HCT116 (cell line): ENCODE data around the gene CSNK1G2. TPM values are rescaled to one million over a fixed set of nuclear protein-coding genes. Genes with fewer than 3 reads are reported as not detected.

Experiments used
- ATAC-seq: fragments of 200-7000 bp; cut with Tn5 transposase; 2 replicates; pipeline ENCODE4 v1.9.1; 2020; ENCODE audit warnings: mild to moderate bottlenecking, moderate library complexity
- BruUV-seq: library from RNA; stranded (reverse); fragments of 400-500 nt; replicated peaks from 2 replicates; lab custom pipeline; 2021; lab: Mats Ljungman, UMichigan
- CTCF ChIA-PET: fragments of 300-600 bp; sonication (Branson Sonifier 250); formaldehyde crosslinking; loops from one replicate; lab custom pipeline; 2021; ENCODE audit warnings: antibody characterized with exemption; lab: Charles Lee
- POLR2A ChIA-PET: fragments of 300-600, 350-600 bp; sonication (Branson Sonifier 250); formaldehyde crosslinking; loops from one replicate; lab custom pipeline; 2021; ENCODE audit warnings: antibody characterized with exemption; lab: Charles Lee
- RAD21 ChIA-PET, 2 experiments: fragments of 300-600 bp; sonication (Branson Sonifier 250); formaldehyde crosslinking; loops; one replicate each; lab custom pipeline; 2023; ENCODE audit warnings: low total read pairs in 2 of 2; ENCODE audit not compliant: uncharacterized antibody in 2 of 2, unreplicated experiment in 2 of 2, low non-redundant PET in 1 of 2; lab: Charles Lee
- DNase-seq: peaks from one replicate; pipeline ENCODE4 v3.0.0-alpha.2; 2010; ENCODE audit warnings: low read depth, low spot score
- H2AFZ ChIP-seq: fragments of 200-600 bp; shearing (Covaris generic), sonication (generic); 2 replicates; pipeline ENCODE4 v1.6.1; 2017; ENCODE audit warnings: low read depth, mixed run types, mixed read lengths, antibody characterized with exemption, low read length; ENCODE audit not compliant: poor library complexity, severe bottlenecking
- H3K27ac ChIP-seq: 2 replicates; pipeline ENCODE4 v1.5.1; 2012; ENCODE audit warnings: low read depth, low read length
- H3K27me3 ChIP-seq: fragments of 200-600 bp; sonication (generic); 2 replicates; pipeline ENCODE4 v1.6.1; 2016; ENCODE audit warnings: mixed run types, low read length, mixed read lengths; ENCODE audit not compliant: insufficient read depth
- H3K36me3 ChIP-seq, 2 experiments: fragments of 200-500 bp in 1 of 2; fragments of 200-600 bp in 1 of 2; sonication (Bioruptor generic) in 1 of 2; sonication (generic) in 1 of 2; 2 replicates each; pipeline versions ENCODE4 v1.5.1 to v1.6.1; 2014 to 2016; ENCODE audit warnings: low read length in 2 of 2, inconsistent platforms in 1 of 2, mixed read lengths in 1 of 2, mixed run types in 1 of 2; ENCODE audit not compliant: insufficient read depth in 2 of 2, control insufficient read depth in 1 of 2
- H3K4me1 ChIP-seq, 2 experiments: fragments of 200-600 bp in 1 of 2; sonication (generic) in 1 of 2; 2 replicates each; pipeline versions ENCODE4 v1.5.1 to v1.6.1; 2012 to 2017; ENCODE audit warnings: low read length in 2 of 2, inconsistent platforms in 1 of 2, mild to moderate bottlenecking in 1 of 2, mixed read lengths in 1 of 2, mixed run types in 1 of 2, moderate library complexity in 1 of 2; ENCODE audit not compliant: insufficient read depth in 2 of 2, control insufficient read depth in 1 of 2
- H3K4me2 ChIP-seq: fragments of 200-600 bp; sonication (generic); 2 replicates; pipeline ENCODE4 v1.6.1; 2017; ENCODE audit warnings: mixed run types, low read length, mixed read lengths
- H3K4me3 ChIP-seq, 2 experiments: fragments of 200-600 bp in 1 of 2; sonication (generic) in 1 of 2; replicated peaks in 1 of 2; 2 replicates each; pipeline ENCODE4 v1.5.1; 2011 to 2016; ENCODE audit warnings: low read length in 2 of 2, control low read depth in 1 of 2, low read depth in 1 of 2, mild to moderate bottlenecking in 1 of 2, mixed read lengths in 1 of 2, mixed run types in 1 of 2
- H3K79me2 ChIP-seq: fragments of 200-600 bp; sonication (generic); 2 replicates; pipeline ENCODE4 v1.6.1; 2017; ENCODE audit warnings: mild to moderate bottlenecking, mixed run types, low read length, moderate library complexity, mixed read lengths; ENCODE audit not compliant: insufficient read depth
- H3K9ac ChIP-seq: fragments of 200-600 bp; sonication (generic); 2 replicates; pipeline ENCODE4 v1.6.1; 2016; ENCODE audit warnings: low read length, mixed read lengths
- H3K9me2 ChIP-seq: fragments of 200-600 bp; sonication (generic), shearing (Covaris generic); 2 replicates; pipeline ENCODE4 v1.6.1; 2017; ENCODE audit warnings: mixed run types, mild to moderate bottlenecking, moderate library complexity; ENCODE audit not compliant: insufficient read depth
- H3K9me3 ChIP-seq, 2 experiments: fragments of 200-500 bp in 1 of 2; fragments of 200-600 bp in 1 of 2; sonication (Bioruptor generic) in 1 of 2; sonication (generic) in 1 of 2; 2 replicates each; pipeline ENCODE4 v1.6.1; 2014 to 2017; ENCODE audit warnings: low read length in 2 of 2, mixed read lengths in 2 of 2, inconsistent platforms in 1 of 2, low read depth in 1 of 2, mild to moderate bottlenecking in 1 of 2, mixed run types in 1 of 2, moderate library complexity in 1 of 2; ENCODE audit not compliant: control insufficient read depth in 1 of 2, insufficient read depth in 1 of 2
- H4K20me1 ChIP-seq: fragments of 200-600 bp; sonication (generic), shearing (Covaris generic); 2 replicates; pipeline ENCODE4 v1.6.1; 2017; ENCODE audit warnings: mixed run types, mild to moderate bottlenecking, moderate library complexity; ENCODE audit not compliant: insufficient read depth
- CEBPB ChIP-seq: IDR thresholded peaks from 2 replicates; pipeline ENCODE4 v1.6.1; 2012; ENCODE audit warnings: low read depth
- EGR1 ChIP-seq: IDR thresholded peaks from 2 replicates; pipeline ENCODE4 v1.6.1; 2012; ENCODE audit warnings: low read depth
- EZH2phosphoT487 ChIP-seq: fragments of 200-600 bp; IDR thresholded peaks from 2 replicates; pipeline ENCODE4 v1.6.1; 2018; ENCODE audit warnings: antibody characterized with exemption, borderline replicate concordance
- MAX ChIP-seq: IDR thresholded peaks from 2 replicates; pipeline ENCODE4 v1.6.1; 2012
- POLR2AphosphoS5 ChIP-seq: IDR thresholded peaks from 2 replicates; pipeline ENCODE4 v1.6.1; 2011; ENCODE audit warnings: mild to moderate bottlenecking, low read depth, low read length, moderate library complexity
- SIN3A ChIP-seq: IDR thresholded peaks from 2 replicates; pipeline ENCODE4 v1.6.1; 2012; ENCODE audit warnings: low read depth
- TCF7L2 ChIP-seq: IDR thresholded peaks from 2 replicates; pipeline ENCODE4 v1.7.0; 2011; ENCODE audit warnings: borderline replicate concordance, inconsistent platforms; ENCODE audit not compliant: insufficient read depth, insufficient read length; ENCODE audit errors: extremely low read depth
- ZNF274 ChIP-seq: fragments of 200-500 bp; sonication (Bioruptor generic); IDR thresholded peaks from 2 replicates; pipeline ENCODE4 v1.6.1; 2014; ENCODE audit warnings: mild to moderate bottlenecking, low read depth, low read length, inconsistent platforms
- intact Hi-C: fragments of 100-400 bp; cut with micrococcal nuclease; formaldehyde crosslinking; loops from 2 replicates; pipeline ENCODE4 v1.10.0; 2022
- total RNA-seq: library from RNA; stranded (reverse); gene quantifications from one replicate; pipeline ENCODE4 v1.2.1, GENCODE V29; 2021; ENCODE audit not compliant: unreplicated experiment

Gene CSNK1G2
- total RNA-seq, 1 experiment from 2014 or later = 97.9 TPM

- TF ChIP-seq TCF7L2 (no peak), SIN3A (no peak), CEBPB (no peak), POLR2AphosphoS5 (no peak)
Observed at GRCh38 chr19:1992759-1993260, 51.8 kb downstream of the CSNK1G2 start (continued).

GRCh38 chr19:1997353-1998233, 56.6 kb downstream of the CSNK1G2 start:
- no TSS peak for BruUV-seq
- TF ChIP-seq EZH2phosphoT487 (no peak), EGR1 (no peak), ZNF274 (no peak), MAX (no peak), TCF7L2 (no peak)
- Histone ChIP-seq H3K4me3 (no peak overlapping the region), H4K20me1 (no peaks in the 10 kb centered on the region), H3K9ac (no peak overlapping the region), H3K27me3 (no peaks in the 10 kb centered on the region), H3K36me3 (peaks cover 7 to 21% of the 10 kb centered on the region in 2 experiments), H3K4me2 (no peak overlapping the region), H2AFZ (no peak overlapping the region), H3K9me3 (peaks cover 0 to 4% of the 10 kb centered on the region in 2 experiments; a peak in 1 of 4 replicates), H3K79me2 (no peaks in the 10 kb centered on the region), H3K4me1 (peaks cover 0 to 4% of the 10 kb centered on the region in 2 experiments; a peak in 1 of 4 replicates), H3K27ac (no peak overlapping the region), H3K9me2 (no peaks in the 10 kb centered on the region)
- intact Hi-C loops = no loop called here
- ChIA-PET POLR2A (no interaction called here), RAD21 (no interaction called here), CTCF (no interaction called here)
- ATAC-seq (no peak), DNase-seq (no peak)
